Panc1 (cell line): ENCODE measurements around the gene ITPR2.

Experiments used
- POLR2AphosphoS5 ChIP-seq: IDR thresholded peaks from 2 replicates; pipeline ENCODE4 v1.6.1; 2012; ENCODE audit warnings: mild to moderate bottlenecking, low read depth, low read length, moderate library complexity
- REST ChIP-seq, 2 experiments: IDR thresholded peaks; 2 replicates each; pipeline ENCODE4 v1.6.1; 2011 to 2012; ENCODE audit warnings: low read depth in 2 of 2, control low read depth in 1 of 2, low read length in 1 of 2, mild to moderate bottlenecking in 1 of 2, moderate library complexity in 1 of 2; ENCODE audit not compliant: insufficient read depth in 1 of 2
- TF ChIP-seq, protein P1 (sequence below): fragments of 450-650 bp; IDR thresholded peaks from 2 replicates; pipeline ENCODE4 v1.5.1; 2017; ENCODE audit warnings: mild to moderate bottlenecking

DNA sequence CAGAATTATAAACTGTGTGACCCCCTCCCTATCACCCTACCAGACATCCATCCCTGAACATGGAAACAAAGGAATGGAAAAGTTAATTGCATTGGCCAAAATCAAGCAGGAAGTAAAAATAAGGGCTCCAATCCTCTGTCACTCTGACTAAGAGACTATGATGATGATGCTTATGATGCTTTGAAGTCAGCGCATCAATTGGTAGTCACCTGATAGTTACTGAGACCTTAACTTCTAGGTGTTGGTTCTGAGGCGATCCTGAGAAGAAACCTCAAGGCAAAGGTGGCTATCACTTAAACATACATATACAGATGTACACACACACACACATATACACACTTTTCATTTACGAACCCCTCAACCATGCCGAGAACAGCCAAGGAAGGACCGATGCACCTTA lies 6.6 kb downstream of the ITPR2 start:
- no peak for TF ChIP-seq REST (IDR thresholded peaks at IDR 0.05; ENCODE audit: insufficient read depth in 1 of 2, low read depth in 2 of 2, low read length in 1 of 2)
- TF ChIP-seq, protein P1, sequence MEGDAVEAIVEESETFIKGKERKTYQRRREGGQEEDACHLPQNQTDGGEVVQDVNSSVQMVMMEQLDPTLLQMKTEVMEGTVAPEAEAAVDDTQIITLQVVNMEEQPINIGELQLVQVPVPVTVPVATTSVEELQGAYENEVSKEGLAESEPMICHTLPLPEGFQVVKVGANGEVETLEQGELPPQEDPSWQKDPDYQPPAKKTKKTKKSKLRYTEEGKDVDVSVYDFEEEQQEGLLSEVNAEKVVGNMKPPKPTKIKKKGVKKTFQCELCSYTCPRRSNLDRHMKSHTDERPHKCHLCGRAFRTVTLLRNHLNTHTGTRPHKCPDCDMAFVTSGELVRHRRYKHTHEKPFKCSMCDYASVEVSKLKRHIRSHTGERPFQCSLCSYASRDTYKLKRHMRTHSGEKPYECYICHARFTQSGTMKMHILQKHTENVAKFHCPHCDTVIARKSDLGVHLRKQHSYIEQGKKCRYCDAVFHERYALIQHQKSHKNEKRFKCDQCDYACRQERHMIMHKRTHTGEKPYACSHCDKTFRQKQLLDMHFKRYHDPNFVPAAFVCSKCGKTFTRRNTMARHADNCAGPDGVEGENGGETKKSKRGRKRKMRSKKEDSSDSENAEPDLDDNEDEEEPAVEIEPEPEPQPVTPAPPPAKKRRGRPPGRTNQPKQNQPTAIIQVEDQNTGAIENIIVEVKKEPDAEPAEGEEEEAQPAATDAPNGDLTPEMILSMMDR: no peak
- no peak for TF ChIP-seq POLR2AphosphoS5
